Caco-2 (cell line): ENCODE measurements around the gene PFDN1. TPM values are rescaled to one million over a fixed set of nuclear protein-coding genes. Genes with fewer than 3 reads are reported as not detected.

ENCODE experiments used
- BruUV-seq: library from RNA; stranded (reverse); fragments of 400-500 nt; replicated peaks from 2 replicates; lab custom pipeline; 2021; lab: Mats Ljungman, UMichigan
- CTCF ChIA-PET: fragments of 300-600 bp; sonication (Branson Sonifier 250); formaldehyde crosslinking; loops from one replicate; lab custom pipeline; 2022; ENCODE audit warnings: antibody characterized with exemption; lab: Charles Lee
- POLR2A ChIA-PET: fragments of 300-600 bp; sonication (Branson Sonifier 250); formaldehyde crosslinking; loops from one replicate; lab custom pipeline; 2022; ENCODE audit warnings: antibody characterized with exemption; lab: Charles Lee
- DNase-seq, 2 experiments: peaks; one replicate each; pipeline versions ENCODE4 v3.0.0 to v3.0.0-alpha.2; 2020 to 2022
- H3K27me3 ChIP-seq: replicated peaks from 2 replicates; pipeline ENCODE4 v1.6.0; 2011; ENCODE audit warnings: low read length; ENCODE audit not compliant: control insufficient read depth, insufficient read depth
- H3K36me3 ChIP-seq: 2 replicates; pipeline ENCODE4 v1.5.1; 2011; ENCODE audit warnings: low read length; ENCODE audit not compliant: control insufficient read depth, insufficient read depth
- H3K4me1 ChIP-seq: fragments of 250-450 bp; sonication (Bioruptor Pico); 2 replicates; pipeline ENCODE4 v1.5.1; 2020; ENCODE audit warnings: mild to moderate bottlenecking
- H3K4me3 ChIP-seq: 2 replicates; pipeline ENCODE4 v1.5.1; 2011; ENCODE audit warnings: low read depth, mild to moderate bottlenecking, control low read depth, low read length
- H3K9me3 ChIP-seq: fragments of 250-450 bp; sonication (Bioruptor Pico); 2 replicates; pipeline ENCODE4 v1.5.1; 2020; ENCODE audit warnings: mild to moderate bottlenecking, moderate library complexity
- H3K27ac Mint-ChIP-seq: one replicate; pipeline ENCODE4 v1.8.0; 2022; ENCODE audit warnings: mixed read lengths; ENCODE audit not compliant: unreplicated experiment
- H3K27me3 Mint-ChIP-seq: one replicate; pipeline ENCODE4 v1.8.0; 2022; ENCODE audit warnings: mixed read lengths; ENCODE audit not compliant: insufficient read depth, unreplicated experiment
- H3K36me3 Mint-ChIP-seq: one replicate; pipeline ENCODE4 v1.8.0; 2022; ENCODE audit warnings: mild to moderate bottlenecking, mixed read lengths; ENCODE audit not compliant: insufficient read depth, unreplicated experiment
- H3K4me1 Mint-ChIP-seq: one replicate; pipeline ENCODE4 v1.8.0; 2022; ENCODE audit warnings: low read depth, mixed read lengths; ENCODE audit not compliant: unreplicated experiment
- H3K4me3 Mint-ChIP-seq: one replicate; pipeline ENCODE4 v1.8.0; 2022; ENCODE audit warnings: mild to moderate bottlenecking, moderate library complexity, mixed read lengths; ENCODE audit not compliant: unreplicated experiment
- H3K9me3 Mint-ChIP-seq: one replicate; pipeline ENCODE4 v1.8.0; 2022; ENCODE audit warnings: mixed read lengths; ENCODE audit not compliant: unreplicated experiment
- CTCF ChIP-seq, 2 experiments: fragments of 200-600 bp in 1 of 2; IDR thresholded peaks; 1 replicate in 1 of 2; 2 replicates in 1 of 2; pipeline versions ENCODE4 v1.5.1 to v1.8.0; 2011 to 2022; ENCODE audit warnings: antibody characterized with exemption in 1 of 2, control low read depth in 1 of 2, inconsistent platforms in 1 of 2, low read depth in 1 of 2, low read length in 1 of 2, mild to moderate bottlenecking in 1 of 2, moderate library complexity in 1 of 2; ENCODE audit not compliant: insufficient read depth in 1 of 2, severe bottlenecking in 1 of 2, unreplicated experiment in 1 of 2
- intact Hi-C: fragments of 100-400 bp; cut with micrococcal nuclease; formaldehyde crosslinking; loops from one replicate; pipeline ENCODE4 v1.10.0; 2022; ENCODE audit not compliant: unreplicated experiment
- total RNA-seq: library from RNA; stranded (reverse); gene quantifications from 2 replicates; pipeline ENCODE4 v1.2.3, GENCODE V29; 2022

PFDN1 gene
- total RNA-seq, 1 experiment from 2014 or later = 81.1 TPM

- intact Hi-C loops = no loop called here
- Histone ChIP-seq H3K36me3 (no peaks in the 10 kb centered on the region), H3K9me3 (peaks cover 4% of the 10 kb centered on the region; the same call in 1 of the 2 replicates), H3K4me3 (no peak overlapping the region), H3K27me3 (no peaks in the 10 kb centered on the region), H3K4me1 (peaks cover 34% of the 10 kb centered on the region)
- Mint-ChIP-seq H3K4me3 (no peak overlapping the region), H3K9me3 (peaks cover 14% of the 10 kb centered on the region), H3K4me1 (peaks cover 11% of the 10 kb centered on the region), H3K27ac (no peak overlapping the region), H3K36me3 (no peaks in the 10 kb centered on the region), H3K27me3 (no peaks in the 10 kb centered on the region)
- TF ChIP-seq CTCF (IDR thresholded peaks at IDR 0.05; ENCODE audit: insufficient read depth in 1 of 2, low read depth in 1 of 2, low read length in 1 of 2, severe bottlenecking in 1 of 2, unreplicated experiment in 1 of 2) = no peak
- CTCF ChIA-PET = interaction anchor here (1.2 kb wide), 1 partner anchor 21 kb away, joined by 3 read pairs; the partner anchor contains the start of gene HBEGF
- POLR2A ChIA-PET = interaction anchor here (0.7 kb wide), 1 partner anchor 11 kb away, joined by 7 read pairs; no protein-coding TSS in a partner anchor
- no TSS peak for BruUV-seq
- DNase-seq = no peak
Measured at GRCh38 chr5:140325486-140325885, 22.6 kb upstream of the PFDN1 start.

- POLR2A ChIA-PET = no interaction called here
- Mint-ChIP-seq H3K36me3 (no peaks in the 10 kb centered on the region), H3K4me1 (peaks cover 11% of the 10 kb centered on the region), H3K9me3 (peaks cover 14% of the 10 kb centered on the region), H3K27me3 (no peaks in the 10 kb centered on the region), H3K4me3 (no peak overlapping the region), H3K27ac (no peak overlapping the region)
- Histone ChIP-seq H3K27me3 (no peaks in the 10 kb centered on the region), H3K9me3 (peaks cover 4% of the 10 kb centered on the region; the same call in 1 of the 2 replicates), H3K4me3 (no peak overlapping the region), H3K4me1 (peaks cover 34% of the 10 kb centered on the region), H3K36me3 (no peaks in the 10 kb centered on the region)
- DNase-seq = no peak
- no TSS peak for BruUV-seq
- TF ChIP-seq CTCF (IDR thresholded peaks at IDR 0.05; ENCODE audit: insufficient read depth in 1 of 2, low read depth in 1 of 2, low read length in 1 of 2, severe bottlenecking in 1 of 2, unreplicated experiment in 1 of 2) = no peak
- CTCF ChIA-PET = interaction anchor here (1.2 kb wide), 1 partner anchor 22 kb away, joined by 3 read pairs; the partner anchor contains the start of gene HBEGF
- intact Hi-C loops = no loop called here
Measured at GRCh38 chr5:140324617-140325241, 21.8 kb upstream of the PFDN1 start.

GRCh38 chr5:140324041-140324600 is 21.2 kb upstream of the PFDN1 start:
- Histone ChIP-seq H3K27me3 (no peaks in the 10 kb centered on the region), H3K36me3 (no peaks in the 10 kb centered on the region), H3K4me1 (peaks cover 34% of the 10 kb centered on the region), H3K9me3 (peaks cover 4% of the 10 kb centered on the region; the same call in 1 of the 2 replicates), H3K4me3 (no peak overlapping the region)
- H3K4me3 Mint-ChIP-seq = no peak overlapping the region
- POLR2A ChIA-PET = no interaction called here
- intact Hi-C loops = no loop called here
- no peak for TF ChIP-seq CTCF (IDR thresholded peaks at IDR 0.05; ENCODE audit: insufficient read depth in 1 of 2, low read depth in 1 of 2, low read length in 1 of 2, severe bottlenecking in 1 of 2, unreplicated experiment in 1 of 2)
- H3K27me3 Mint-ChIP-seq = no peaks in the 10 kb centered on the region
- H3K36me3 Mint-ChIP-seq = no peaks in the 10 kb centered on the region
- peaks cover 14% of the 10 kb centered on the region for H3K9me3 Mint-ChIP-seq
- no TSS peak for BruUV-seq
- no peak for DNase-seq
- no peak overlapping the region for H3K27ac Mint-ChIP-seq
- H3K4me1 Mint-ChIP-seq = peaks cover 15% of the 10 kb centered on the region
- CTCF ChIA-PET = interaction anchor here (1.2 to 1.4 kb wide), 2 partner anchors 22 kb away, joined by 3 to 8 read pairs; partner anchors contain the start of gene HBEGF
